Stimulated activated CD8-positive, alpha-beta memory T cell treated with anti-CD3 and anti-CD28 coated beads, Interleukin-4, amount 100 ng/mL, for 24 hours (primary cell): Measurements from ENCODE around the gene APOBEC3C.
"Not testable (repeated sequence)": the region's sequence is repeated elsewhere in the genome, so short reads cannot be mapped to it uniquely, and the experiment has no call there.

Experiments
- DNase-seq: peaks from one replicate; pipeline ENCODE4 v3.0.0-alpha.2; 2020; ENCODE audit warnings: low read depth

Gene APOBEC3C

DNA sequence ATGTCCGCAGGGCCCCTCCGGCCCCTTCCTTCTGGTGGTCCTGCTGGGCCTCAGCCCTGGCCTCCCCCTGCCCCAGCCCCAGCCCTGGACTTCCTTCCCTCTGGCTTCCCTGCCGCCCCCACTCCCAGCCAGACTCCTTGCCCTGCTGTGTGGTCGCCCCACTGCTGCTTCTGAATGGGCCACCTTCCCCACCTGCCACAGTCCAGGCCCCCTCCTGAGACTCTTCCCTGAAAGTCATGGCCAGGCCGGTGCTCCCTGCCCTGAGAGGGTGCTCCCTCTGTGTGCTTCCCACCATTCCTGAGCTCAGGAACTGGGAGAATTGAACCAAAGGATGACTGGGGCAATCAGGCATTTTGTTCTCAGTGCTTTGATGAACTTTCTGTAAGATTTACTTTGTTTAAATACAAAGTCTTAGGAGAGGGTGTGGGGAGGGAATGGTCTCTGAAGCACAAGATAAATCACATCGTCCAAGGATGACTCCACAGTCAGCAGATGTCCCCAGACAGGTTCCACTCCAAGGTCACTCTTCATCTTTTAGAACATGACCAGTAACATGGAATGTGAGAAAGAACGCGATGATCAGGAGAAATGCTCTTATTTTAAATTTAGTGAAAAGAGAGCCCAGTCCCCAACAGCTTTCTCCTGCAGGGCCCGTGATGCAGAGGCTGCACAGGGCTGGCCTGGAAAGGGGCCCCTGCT lies 7.6 kb downstream of the APOBEC3C start:
- DNase-seq = no peak

DNA sequence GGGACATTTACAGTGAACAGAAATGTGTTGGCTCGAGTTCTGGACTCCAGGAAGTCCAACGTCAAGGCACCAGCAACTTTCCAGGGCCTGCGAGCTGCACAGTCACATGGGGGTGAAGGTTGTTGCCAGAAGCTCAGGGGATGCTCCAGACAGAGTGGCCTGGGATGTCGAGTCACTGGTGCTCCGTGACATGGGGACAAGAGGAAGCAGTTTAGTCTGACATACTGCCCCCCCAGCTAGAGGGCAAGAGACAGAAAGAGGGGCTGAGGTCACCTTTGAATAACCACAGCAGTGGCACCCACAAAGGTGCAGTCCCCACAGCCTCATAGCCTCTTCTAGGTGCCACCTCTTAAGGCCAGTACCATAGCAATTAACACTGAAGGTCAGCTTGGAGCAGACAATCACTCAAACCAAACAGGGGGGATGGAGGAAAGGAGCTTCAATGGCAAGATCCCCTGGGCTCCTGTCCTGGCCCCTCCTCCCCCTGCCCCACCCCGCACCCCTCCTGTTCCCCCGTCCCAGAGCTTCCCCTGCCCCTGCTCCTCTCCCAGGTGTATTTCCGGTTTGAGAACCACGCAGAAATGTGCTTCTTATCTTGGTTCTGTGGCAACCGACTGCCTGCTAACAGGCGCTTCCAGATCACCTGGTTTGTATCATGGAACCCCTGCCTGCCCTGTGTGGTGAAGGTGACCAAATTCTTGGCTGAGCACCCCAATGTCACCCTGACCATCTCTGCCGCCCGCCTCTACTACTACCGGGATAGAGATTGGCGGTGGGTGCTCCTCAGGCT lies 10.7 kb downstream of the APOBEC3C start:
- no peak for DNase-seq

DNA sequence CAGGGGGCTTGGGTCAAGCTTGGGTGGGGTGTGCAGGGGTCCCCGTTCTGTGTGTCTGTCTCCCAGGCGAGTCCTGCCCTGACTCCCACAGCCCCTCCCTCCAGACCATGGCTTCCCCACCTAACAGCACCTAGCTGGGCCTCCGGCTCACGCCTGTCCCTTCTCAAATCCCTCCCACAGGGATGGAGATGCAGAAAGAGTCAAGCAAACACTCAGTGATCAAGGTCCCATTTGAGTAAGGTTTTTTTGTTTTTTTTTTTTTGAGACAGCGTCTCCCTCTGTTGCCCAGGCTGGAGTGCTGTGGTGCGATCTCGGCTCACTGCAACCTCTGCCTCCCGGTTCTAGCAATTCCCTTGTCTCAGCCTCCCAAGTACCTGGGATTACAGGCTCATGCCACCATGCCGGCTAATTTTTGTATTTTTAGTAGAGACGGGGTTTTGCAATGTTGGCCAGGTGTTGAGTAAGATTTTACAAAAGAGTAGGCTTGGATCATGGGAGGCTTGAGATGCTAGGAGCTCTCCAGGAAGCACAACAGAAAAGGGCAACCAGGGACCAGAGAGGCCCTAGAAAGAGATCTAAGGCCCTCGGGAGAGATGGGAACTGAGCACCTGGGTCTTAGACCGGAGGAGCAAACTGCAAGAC lies 12.6 kb downstream of the APOBEC3C start:
- no peak for DNase-seq

DNA sequence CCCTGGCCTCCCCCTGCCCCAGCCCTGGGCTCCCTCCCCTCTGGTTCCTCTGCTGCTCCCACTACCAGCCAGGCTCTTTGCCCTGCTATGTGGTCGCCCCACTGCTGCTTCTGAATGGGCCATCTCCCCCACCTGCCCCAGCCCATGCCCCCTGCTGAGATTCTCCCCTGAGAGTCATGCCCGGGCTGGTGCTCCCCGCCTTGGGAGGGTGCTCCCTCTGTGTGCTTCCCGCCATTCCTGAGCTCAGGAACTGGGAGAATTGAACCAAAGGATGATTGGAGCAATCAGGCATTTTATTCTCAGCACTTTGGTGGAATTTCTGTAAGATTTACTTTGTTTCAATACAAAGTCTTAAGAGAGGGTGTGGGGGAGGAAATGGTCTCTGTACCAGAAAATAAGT lies 13.7 kb downstream of the APOBEC3C start:
- DNase-seq = no peak

DNA sequence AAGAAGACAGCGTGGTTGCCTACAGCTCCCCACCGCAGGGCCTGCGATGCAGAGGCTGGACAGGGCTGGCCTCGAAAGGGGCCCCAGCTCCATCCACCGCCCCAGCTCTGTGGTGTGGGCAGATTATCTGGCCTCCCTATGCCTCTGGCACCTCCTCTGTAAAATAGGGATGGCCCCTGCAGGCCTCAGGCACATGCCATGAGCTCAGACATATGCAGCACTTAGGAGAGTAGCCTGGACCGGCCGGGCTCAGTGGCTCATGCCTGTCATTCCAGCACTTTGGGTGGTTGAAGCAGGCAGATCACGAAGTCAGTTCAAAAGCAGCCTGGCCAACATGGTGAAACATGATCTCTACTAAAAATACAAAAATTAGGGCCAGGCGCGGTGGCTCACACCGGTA lies 14.2 kb downstream of the APOBEC3C start:
- no peak for DNase-seq

DNA sequence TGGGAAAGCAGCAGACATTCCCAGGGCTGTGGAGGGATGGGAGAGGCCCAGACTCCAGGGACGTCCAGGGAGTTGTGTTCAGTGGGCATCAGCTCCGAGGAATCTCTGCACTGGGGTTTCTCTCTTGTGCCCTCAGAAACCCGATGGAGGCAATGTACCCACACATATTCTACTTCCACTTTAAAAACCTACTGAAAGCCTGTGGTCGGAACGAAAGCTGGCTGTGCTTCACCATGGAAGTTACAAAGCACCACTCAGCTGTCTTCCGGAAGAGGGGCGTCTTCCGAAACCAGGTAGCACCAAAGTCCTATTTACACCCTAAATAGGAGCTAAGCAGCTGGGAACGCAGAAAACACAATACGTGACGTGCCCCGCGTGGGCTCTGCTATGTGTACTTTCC lies 15.2 kb downstream of the APOBEC3C start:
- DNase-seq = no peak

DNA sequence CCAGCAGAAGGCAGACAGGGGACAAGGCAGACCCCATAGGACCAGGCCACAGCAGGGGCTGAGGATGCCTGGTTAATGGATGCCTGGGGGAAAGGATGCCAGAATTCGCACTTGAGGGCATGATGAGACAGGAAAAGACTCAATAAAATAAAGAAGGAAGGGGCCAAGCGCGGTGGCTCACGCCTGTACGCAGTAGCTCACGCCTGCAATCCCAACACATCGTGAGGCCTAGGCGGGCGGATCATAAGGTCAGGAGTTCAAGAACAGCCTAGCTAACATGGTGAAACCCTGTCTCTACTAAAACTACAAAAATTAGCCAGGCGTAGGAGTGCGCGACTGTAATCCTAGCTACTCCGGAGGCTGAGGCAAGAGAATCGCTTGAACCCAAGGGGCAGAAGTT lies 16.6 kb downstream of the APOBEC3C start:
- no peak for DNase-seq

DNA sequence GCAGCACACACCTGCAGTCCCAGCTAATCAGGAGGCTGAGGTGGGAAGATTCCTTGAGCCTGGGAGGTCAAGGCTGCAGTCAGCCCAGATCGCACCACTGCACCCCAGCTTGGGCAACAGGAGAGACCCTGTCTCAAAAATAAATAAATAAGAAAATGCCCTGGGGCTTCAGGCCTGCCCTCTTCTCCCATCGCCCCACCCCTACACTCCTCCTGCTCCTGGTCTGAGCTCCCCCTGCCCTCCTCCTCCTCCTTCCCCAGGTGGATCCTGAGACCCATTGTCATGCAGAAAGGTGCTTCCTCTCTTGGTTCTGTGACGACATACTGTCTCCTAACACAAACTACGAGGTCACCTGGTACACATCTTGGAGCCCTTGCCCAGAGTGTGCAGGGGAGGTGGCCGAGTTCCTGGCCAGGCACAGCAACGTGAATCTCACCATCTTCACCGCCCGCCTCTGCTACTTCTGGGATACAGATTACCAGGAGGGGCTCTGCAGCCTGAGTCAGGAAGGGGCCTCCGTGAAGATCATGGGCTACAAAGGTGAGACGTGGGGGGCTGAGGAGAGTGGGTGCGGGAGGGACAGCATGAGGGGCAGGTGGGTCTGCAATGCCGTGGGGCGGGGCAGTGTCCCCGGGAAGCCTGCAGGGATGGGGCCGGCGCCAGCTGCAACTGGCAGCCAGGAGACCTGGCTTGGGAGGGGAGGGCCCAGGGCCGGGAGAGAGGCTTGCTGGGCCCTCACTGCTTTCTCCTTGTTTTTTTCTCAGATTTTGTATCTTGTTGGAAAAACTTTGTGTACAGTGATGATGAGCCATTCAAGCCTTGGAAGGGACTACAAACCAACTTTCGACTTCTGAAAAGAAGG lies 17.6 kb downstream of the APOBEC3C start:
- not testable (repeated sequence) for DNase-seq

DNA sequence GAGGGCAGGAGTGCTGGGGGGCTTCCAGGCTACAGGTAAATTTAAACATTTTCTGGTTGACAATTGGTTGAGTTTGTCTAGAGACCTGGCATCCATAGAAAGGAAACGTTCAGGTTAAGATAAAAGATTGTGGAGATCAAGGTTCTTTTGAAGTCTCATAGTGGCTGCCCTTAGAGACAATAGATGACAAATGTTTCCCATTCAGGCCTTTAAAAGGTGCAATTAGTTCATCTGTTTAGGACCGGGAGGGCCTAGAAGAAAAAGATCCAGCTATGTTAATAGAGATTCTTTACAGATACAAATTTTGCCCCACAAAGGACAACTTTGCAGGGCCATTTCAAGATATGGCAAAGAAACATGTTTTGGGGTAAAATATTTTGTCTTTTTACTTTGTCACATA lies 23.0 kb downstream of the APOBEC3C start:
- not testable (repeated sequence) for DNase-seq

DNA sequence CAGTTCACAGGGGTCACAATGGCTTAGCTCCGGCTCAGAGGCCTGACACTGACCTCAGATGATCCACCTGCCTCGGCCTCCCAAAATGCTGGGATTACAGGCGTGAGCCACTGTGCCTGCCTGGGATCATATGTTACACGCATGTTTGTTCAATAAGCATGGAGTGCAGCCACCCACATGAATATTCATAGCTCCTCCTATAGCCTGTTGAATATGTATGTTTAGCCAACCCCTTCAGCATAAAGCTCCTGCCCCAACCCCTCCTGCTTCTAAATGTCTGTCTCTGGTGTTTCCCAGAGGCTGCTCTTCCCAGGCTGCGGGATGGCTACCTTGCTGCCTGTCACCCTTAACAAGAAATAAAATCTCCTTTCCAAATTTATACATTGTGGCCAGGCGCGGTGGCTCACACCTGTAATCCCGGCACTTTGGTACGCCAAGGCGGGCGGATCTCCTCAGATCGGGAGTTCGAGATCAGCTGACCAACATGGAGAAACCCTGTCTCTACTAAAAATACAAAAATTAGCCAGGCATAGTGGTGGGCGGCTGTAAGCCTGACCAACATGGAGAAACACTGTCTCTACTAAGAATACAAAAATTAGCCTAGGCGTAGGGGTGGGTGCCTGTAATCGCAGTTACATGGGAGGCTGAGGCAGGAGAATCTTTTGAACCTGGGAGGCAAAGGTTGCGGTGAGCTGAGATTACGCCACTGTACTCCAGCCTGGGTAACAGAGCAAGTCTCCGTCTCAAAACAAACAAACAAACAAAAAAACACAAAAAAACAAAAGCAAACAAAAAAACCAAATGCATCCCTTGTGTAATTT lies 25.5 kb downstream of the APOBEC3C start:
- no peak for DNase-seq

DNA sequence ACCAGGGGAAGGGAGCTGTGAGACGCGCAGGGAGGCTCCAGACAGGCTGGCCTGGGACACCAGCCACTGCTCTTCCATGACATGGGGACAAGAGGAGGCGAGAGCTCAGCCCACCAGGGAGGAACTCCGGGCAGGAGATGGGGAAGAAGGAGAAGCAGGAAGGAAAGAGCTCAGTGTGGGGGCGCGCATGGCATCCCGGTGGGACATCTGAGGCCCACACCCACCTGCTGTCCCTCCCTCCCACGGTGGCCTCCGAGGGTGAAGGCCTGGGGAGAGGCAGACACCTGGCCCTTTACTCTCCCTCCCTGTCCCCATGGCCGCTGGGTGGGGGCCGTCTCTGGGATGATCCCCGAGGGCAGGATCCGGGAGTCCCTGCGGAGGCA lies 26.1 kb downstream of the APOBEC3C start:
- DNase-seq = not testable (repeated sequence)

DNA sequence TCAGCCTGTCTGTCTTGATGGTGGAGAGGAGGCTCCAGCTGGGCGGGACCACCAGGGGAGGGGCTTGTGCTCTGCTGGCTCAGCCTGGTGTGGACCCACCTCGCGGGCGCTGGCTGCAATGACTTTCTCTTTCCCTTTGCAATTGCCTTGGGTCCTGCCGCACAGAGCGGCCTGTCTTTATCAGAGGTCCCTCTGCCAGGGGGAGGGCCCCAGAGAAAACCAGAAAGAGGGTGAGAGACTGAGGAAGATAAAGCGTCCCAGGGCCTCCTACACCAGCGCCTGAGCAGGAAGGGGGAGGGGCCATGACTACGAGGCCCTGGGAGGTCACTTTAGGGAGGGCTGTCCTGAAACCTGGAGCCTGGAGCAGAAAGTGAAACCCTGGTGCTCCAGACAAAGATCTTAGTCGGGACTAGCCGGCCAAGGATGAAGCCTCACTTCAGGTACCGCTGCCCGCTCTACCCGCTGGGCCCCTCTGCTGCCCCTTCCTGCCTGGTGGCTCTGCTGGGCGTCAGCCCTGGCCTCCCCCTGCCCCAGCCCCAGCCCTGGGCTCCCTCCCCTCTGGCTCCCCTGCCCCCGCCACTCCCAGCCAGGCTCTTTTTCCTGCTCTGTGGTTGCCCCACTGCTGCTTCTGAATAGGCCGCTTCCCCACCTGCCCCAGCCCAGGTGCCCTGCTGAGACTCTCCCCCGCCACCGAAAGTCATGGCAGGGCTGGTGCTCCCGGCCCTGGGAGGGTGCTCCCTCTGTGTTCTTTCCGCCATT lies 26.7 kb downstream of the APOBEC3C start, which contains the start of gene APOBEC3F:
Gene APOBEC3F (plus strand): TSS at position 327 of the 759 bp plus-strand sequence. CDS start 97 bp downstream, at position 424.
- DNase-seq = peak; percentile 52

DNA sequence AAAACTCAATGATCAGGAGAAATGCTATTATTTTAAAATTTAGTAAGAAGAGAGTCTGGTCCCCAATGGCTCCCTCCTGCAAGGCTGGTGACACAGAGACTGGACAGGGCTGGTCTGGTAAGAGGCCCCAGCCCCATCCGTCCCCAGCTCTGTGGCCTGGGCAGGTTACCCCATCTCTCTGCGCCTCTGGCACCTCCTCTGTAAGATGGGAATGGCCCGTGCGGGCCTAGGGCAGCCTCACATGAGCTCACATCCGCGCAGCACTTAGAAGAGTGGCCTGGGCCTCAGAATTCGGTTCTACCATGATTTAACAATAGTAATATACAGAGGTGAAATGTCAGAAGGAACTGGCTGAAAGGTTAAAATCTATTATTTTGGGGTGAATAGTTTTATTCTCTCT lies 27.9 kb downstream of the APOBEC3C start:
- no peak for DNase-seq

DNA sequence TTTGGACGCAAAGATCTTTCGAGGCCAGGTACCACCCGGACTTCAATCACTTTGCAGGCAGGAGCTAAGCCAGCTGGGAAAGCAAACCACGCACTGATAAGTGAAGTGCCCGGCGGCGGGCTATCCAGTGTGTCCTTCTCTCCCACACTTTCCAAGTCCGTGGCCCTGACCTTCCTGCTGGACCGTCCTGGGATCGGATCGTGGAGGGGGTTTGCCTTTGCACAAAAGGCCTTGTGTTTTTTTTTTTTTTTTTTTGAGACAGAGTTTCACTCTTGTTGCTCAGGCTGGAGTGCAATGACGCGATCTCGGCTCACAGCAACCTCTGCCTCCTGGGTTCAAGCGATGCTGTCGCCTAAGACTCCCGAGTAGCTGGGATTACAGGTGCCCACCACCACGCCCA lies 29.0 kb downstream of the APOBEC3C start:
- DNase-seq = not testable (repeated sequence)

DNA sequence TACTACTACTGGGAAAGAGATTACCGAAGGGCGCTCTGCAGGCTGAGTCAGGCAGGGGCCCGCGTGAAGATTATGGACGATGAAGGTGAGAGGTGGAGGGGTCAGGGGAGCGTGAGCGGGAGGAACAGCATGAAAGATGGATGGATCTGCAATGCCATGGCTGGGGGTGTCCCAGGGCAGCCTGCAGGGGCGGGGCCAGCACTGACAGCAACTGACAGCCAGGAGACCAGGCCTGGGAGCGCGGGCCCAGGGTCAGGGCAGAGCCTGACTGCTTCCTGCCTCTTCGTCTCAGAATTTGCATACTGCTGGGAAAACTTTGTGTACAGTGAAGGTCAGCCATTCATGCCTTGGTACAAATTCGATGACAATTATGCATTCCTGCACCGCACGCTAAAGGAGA lies 31.1 kb downstream of the APOBEC3C start:
- DNase-seq = not testable (repeated sequence)

DNA sequence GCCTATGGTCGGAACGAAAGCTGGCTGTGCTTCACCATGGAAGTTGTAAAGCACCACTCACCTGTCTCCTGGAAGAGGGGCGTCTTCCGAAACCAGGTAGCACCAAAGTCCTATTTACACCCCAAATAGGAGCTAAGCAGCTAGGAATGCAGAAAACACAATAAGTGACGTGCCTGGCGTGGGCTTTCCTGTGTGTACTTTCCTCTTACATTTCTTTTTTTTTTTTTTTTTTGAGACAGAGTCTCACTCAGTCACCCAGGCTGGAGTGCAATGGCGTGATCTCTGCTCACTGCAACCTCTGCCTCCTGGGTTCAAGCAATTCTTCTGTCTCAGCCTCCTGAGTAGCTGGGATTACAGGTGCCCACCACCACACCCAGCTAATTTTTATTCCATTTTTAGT lies 35.4 kb downstream of the APOBEC3C start:
- DNase-seq = not testable (repeated sequence)

DNA sequence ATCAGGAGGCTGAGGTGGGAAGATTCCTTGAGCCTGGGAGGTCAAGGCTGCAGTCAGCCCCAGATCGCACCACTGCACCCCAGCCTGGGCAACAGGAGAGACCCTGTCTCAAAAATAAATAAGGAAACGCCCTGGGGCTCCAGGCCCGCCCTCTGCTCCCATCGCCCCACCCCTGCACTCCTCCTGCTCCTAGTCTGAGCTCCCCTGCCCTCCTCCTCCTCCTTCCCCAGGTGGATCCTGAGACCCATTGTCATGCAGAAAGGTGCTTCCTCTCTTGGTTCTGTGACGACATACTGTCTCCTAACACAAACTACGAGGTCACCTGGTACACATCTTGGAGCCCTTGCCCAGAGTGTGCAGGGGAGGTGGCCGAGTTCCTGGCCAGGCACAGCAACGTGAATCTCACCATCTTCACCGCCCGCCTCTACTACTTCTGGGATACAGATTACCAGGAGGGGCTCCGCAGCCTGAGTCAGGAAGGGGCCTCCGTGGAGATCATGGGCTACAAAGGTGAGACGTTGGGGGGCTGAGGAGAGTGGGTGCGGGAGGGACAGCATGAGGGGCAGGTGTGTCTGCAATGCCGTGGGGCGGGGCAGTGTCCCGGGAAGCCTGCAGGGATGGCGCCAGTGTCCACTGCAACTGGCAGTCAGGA lies 37.9 kb downstream of the APOBEC3C start:
- DNase-seq = not testable (repeated sequence)

DNA sequence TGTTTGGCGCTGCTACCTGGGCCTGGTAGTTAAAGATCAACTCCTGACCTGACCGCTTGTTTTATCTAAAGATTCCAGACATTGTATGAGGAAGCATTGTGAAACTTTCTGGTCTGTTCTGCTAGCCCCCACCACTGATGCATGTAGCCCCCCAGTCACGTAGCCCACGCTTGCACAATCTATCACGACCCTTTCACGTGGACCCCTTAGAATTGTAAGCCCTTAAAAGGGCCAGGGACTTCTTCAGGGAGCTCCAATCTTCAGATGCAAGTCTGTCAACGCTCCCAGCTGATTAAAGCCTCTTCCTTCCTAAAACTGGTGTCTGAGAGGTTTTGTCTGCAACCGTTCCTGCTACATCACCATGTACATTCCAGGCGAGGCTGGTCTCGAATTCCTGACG lies 41.6 kb downstream of the APOBEC3C start:
- no peak for DNase-seq

DNA sequence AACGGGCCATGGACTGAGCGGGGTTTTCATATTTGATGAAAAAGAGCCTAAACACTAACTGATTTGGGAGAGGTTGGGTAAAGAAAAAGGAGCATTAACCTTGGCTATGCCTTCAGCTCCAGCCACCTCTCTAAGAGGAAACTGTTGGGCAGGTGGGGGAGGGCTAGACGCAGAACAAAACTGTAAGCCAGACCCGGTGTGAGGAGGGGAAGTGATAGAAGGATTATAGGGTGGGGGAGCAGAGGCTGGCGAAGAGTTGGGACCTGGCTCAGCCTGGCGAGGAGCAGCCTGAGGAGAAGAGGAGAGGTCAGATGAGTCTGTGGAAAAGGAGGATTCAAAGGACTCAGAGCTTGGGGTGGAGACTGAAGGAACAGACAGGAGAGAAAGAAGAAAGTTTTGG lies 47.2 kb downstream of the APOBEC3C start:
- not testable (repeated sequence) for DNase-seq

DNA sequence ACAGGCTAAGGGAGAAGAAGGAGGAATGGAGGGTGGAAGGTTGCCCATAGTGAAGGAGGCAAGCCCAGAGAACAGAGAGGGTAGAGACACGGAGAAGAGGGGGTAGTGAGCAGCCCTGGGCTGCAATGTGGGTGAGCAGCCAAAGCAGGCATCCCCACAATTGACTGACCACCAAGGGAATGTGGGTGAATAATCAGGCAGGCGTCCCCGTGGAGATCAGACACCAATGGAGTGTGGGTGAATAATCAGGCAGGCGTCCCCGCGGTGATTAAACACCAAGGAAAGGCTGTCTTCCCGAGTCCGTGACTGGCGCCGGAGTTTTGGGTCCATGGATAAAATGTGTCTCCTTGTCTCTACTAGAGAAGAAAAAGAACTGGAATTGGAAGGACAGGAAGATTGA lies 47.9 kb downstream of the APOBEC3C start:
- DNase-seq = not testable (repeated sequence)
